SK-N-SH (cell line): ENCODE results near the gene HHATL. TPM values are rescaled to one million over a fixed set of nuclear protein-coding genes. Genes with fewer than 3 reads are reported as not detected.

Experiments used
- CTCF ChIA-PET: fragments of 300-600, 350-600 bp; formaldehyde crosslinking; extraction: SDS; loops from one replicate; lab custom pipeline; 2021; lab: Yijun Ruan, JAX
- POLR2A ChIA-PET: fragments of 350-600 bp; sonication (Branson Sonifier 250); formaldehyde crosslinking; extraction: SDS; loops from one replicate; lab custom pipeline; 2020; ENCODE audit warnings: antibody characterized with exemption, inconsistent platforms; lab: Yijun Ruan, JAX
- DNase-seq: peaks from one replicate; pipeline ENCODE4 v3.0.0; 2012
- H2AFZ ChIP-seq: fragments of 200-600 bp; sonication (generic); 2 replicates; pipeline ENCODE4 v1.8.1; 2016; ENCODE audit warnings: antibody characterized with exemption, mild to moderate bottlenecking, low read depth
- H3F3A ChIP-seq: fragments of 200-600 bp; sonication (generic); replicated peaks from 2 replicates; pipeline ENCODE3; 2016; ENCODE audit warnings: antibody characterized with exemption, mild to moderate bottlenecking; ENCODE audit not compliant: insufficient read depth
- H3K27ac ChIP-seq, 2 experiments: fragments of 200-500 bp in 1 of 2; fragments of 200-600 bp in 1 of 2; sonication (Bioruptor generic) in 1 of 2; sonication (generic), shearing (Covaris generic) in 1 of 2; 2 replicates each; pipeline versions ENCODE4 v1.5.1 to v1.6.1; 2014 to 2016; ENCODE audit warnings: low read depth in 2 of 2, inconsistent platforms in 1 of 2, low read length in 1 of 2, mild to moderate bottlenecking in 1 of 2, mixed read lengths in 1 of 2
- H3K27me3 ChIP-seq: fragments of 200-600 bp; sonication (generic), shearing (Covaris generic); 2 replicates; pipeline ENCODE4 v1.6.1; 2016; ENCODE audit warnings: mixed run types; ENCODE audit not compliant: insufficient read depth
- H3K36me3 ChIP-seq, 2 experiments: fragments of 200-500 bp in 1 of 2; fragments of 200-600 bp in 1 of 2; sonication (Bioruptor generic) in 1 of 2; sonication (generic) in 1 of 2; replicated peaks in 1 of 2; 2 replicates each; pipeline versions ENCODE3 to v1.5.1; 2014 to 2016; ENCODE audit warnings: low read length in 1 of 2, mild to moderate bottlenecking in 1 of 2; ENCODE audit not compliant: insufficient read depth in 2 of 2, control insufficient read depth in 1 of 2
- H3K4me1 ChIP-seq, 2 experiments: fragments of 200-500 bp in 1 of 2; fragments of 200-600 bp in 1 of 2; sonication (Bioruptor generic) in 1 of 2; sonication (generic), shearing (Covaris generic) in 1 of 2; 2 replicates each; pipeline versions ENCODE4 v1.5.1 to v1.6.1; 2014 to 2016; ENCODE audit warnings: low read depth in 1 of 2, low read length in 1 of 2, mixed run types in 1 of 2; ENCODE audit not compliant: insufficient read depth in 2 of 2, control insufficient read depth in 1 of 2
- H3K4me2 ChIP-seq: fragments of 200-600 bp; sonication (generic), shearing (Covaris generic); 2 replicates; pipeline ENCODE4 v1.6.1; 2017; ENCODE audit warnings: mixed run types
- H3K4me3 ChIP-seq, 2 experiments: fragments of 200-500 bp in 1 of 2; fragments of 200-600 bp in 1 of 2; sonication (Bioruptor generic) in 1 of 2; sonication (generic), shearing (Covaris generic) in 1 of 2; 2 replicates each; pipeline versions ENCODE4 v1.5.1 to v1.8.1; 2014 to 2016; ENCODE audit warnings: low read depth in 2 of 2, inconsistent platforms in 1 of 2, low read length in 1 of 2, mild to moderate bottlenecking in 1 of 2, mixed read lengths in 1 of 2, moderate library complexity in 1 of 2
- H3K79me2 ChIP-seq: fragments of 200-600 bp; sonication (generic); 2 replicates; pipeline ENCODE4 v1.8.1; 2017; ENCODE audit warnings: mild to moderate bottlenecking; ENCODE audit not compliant: insufficient read depth
- H3K9ac ChIP-seq: fragments of 200-600 bp; sonication (generic); 2 replicates; pipeline ENCODE4 v1.6.1; 2017; ENCODE audit warnings: mixed run types
- H3K9me2 ChIP-seq: fragments of 200-600 bp; sonication (generic); 2 replicates; pipeline ENCODE4 v1.6.1; 2017; ENCODE audit warnings: mixed run types
- H3K9me3 ChIP-seq: fragments of 200-600 bp; sonication (generic); 2 replicates; pipeline ENCODE4 v1.6.1; 2017; ENCODE audit warnings: mixed run types, mild to moderate bottlenecking, moderate library complexity
- H4K20me1 ChIP-seq: fragments of 200-600 bp; sonication (generic); 2 replicates; pipeline ENCODE4 v1.6.1; 2017; ENCODE audit warnings: mild to moderate bottlenecking, mixed run types; ENCODE audit not compliant: insufficient read depth
- ELF1 ChIP-seq: IDR thresholded peaks from 2 replicates; pipeline ENCODE4 v1.4.0; 2012
- EP300 ChIP-seq, 2 experiments: IDR thresholded peaks; 2 replicates each; pipeline versions ENCODE4 v1.4.0 to v1.6.1; 2012; ENCODE audit warnings: borderline replicate concordance in 1 of 2, low read depth in 1 of 2, low read length in 1 of 2
- EZH2phosphoT487 ChIP-seq: fragments of 200-600 bp; sonication (generic); IDR thresholded peaks from 2 replicates; pipeline ENCODE4 v1.6.1; 2017; ENCODE audit warnings: low read depth, mixed run types, mild to moderate bottlenecking, antibody characterized with exemption, moderate library complexity, borderline replicate concordance
- FOSL2 ChIP-seq: IDR thresholded peaks from 2 replicates; pipeline ENCODE4 v1.4.0; 2012; ENCODE audit warnings: low read depth, mild to moderate bottlenecking, moderate library complexity, borderline replicate concordance
- FOXJ3 ChIP-seq: sonication (generic); formaldehyde crosslinking; IDR thresholded peaks from 2 replicates; pipeline ENCODE4 v1.5.1; 2020; ENCODE audit warnings: mild to moderate bottlenecking, missing genetic modification reagents
- FOXM1 ChIP-seq: IDR thresholded peaks from 2 replicates; pipeline ENCODE4 v1.4.0; 2012; ENCODE audit warnings: low read depth, mild to moderate bottlenecking
- GABPA ChIP-seq: IDR thresholded peaks from 2 replicates; pipeline ENCODE4 v1.4.0; 2012; ENCODE audit warnings: low read depth, mild to moderate bottlenecking
- MEF2A ChIP-seq: IDR thresholded peaks from 2 replicates; pipeline ENCODE4 v1.4.0; 2012; ENCODE audit warnings: low read depth, borderline replicate concordance
- NRF1 ChIP-seq: IDR thresholded peaks from 2 replicates; pipeline ENCODE4 v1.6.1; 2012; ENCODE audit warnings: low read depth, mild to moderate bottlenecking, low read length
- POLR2AphosphoS5 ChIP-seq: IDR thresholded peaks from 2 replicates; pipeline ENCODE4 v1.6.1; 2012; ENCODE audit warnings: low read depth, low read length
- RAD21 ChIP-seq: IDR thresholded peaks from 2 replicates; pipeline ENCODE4 v1.6.1; 2012; ENCODE audit warnings: mild to moderate bottlenecking, low read length
- RCOR1 ChIP-seq: fragments of 150-350 bp; IDR thresholded peaks from 2 replicates; pipeline ENCODE4 v1.6.1; 2017; ENCODE audit warnings: antibody characterized with exemption, low read length
- RFX5 ChIP-seq: IDR thresholded peaks from 2 replicates; pipeline ENCODE4 v1.6.1; 2012; ENCODE audit warnings: mild to moderate bottlenecking, improper control_type of control experiment, low read length
- RXRA ChIP-seq: IDR thresholded peaks from 2 replicates; pipeline ENCODE4 v1.4.0; 2012; ENCODE audit warnings: low read depth, mild to moderate bottlenecking, borderline replicate concordance
- SIN3A ChIP-seq: IDR thresholded peaks from 2 replicates; pipeline ENCODE4 v1.6.1; 2012; ENCODE audit warnings: low read depth, mild to moderate bottlenecking, low read length, moderate library complexity, borderline replicate concordance
- SMC3 ChIP-seq: IDR thresholded peaks from 2 replicates; pipeline ENCODE4 v1.6.1; 2012; ENCODE audit warnings: low read depth, low read length, improper control_type of control experiment
- TAF1 ChIP-seq: IDR thresholded peaks from 2 replicates; pipeline ENCODE4 v1.6.1; 2012; ENCODE audit warnings: low read depth, mild to moderate bottlenecking, low read length, moderate library complexity, borderline replicate concordance
- TEAD4 ChIP-seq: IDR thresholded peaks from 2 replicates; pipeline ENCODE4 v1.4.0; 2012; ENCODE audit warnings: mild to moderate bottlenecking, borderline replicate concordance; ENCODE audit not compliant: insufficient read depth
- USF1 ChIP-seq: IDR thresholded peaks from 2 replicates; pipeline ENCODE4 v1.4.0; 2012; ENCODE audit warnings: low read depth, borderline replicate concordance
- YY1 ChIP-seq: IDR thresholded peaks from 2 replicates; pipeline ENCODE4 v1.4.0; 2012; ENCODE audit warnings: low read depth, mild to moderate bottlenecking
- ZBTB33 ChIP-seq: IDR thresholded peaks from 2 replicates; pipeline ENCODE4 v1.4.0; 2012; ENCODE audit warnings: low read depth, borderline replicate concordance
- WGBS: methylation state at CpG from one replicate; pipeline ENCODE4 v1.1.6; 2017; ENCODE audit warnings: low lambda C conversion rate; 5-methylcytosine and 5-hydroxymethylcytosine counted together
- polyA plus RNA-seq, 3 experiments: library from polyadenylated mRNA; depleted of rRNA; stranded (reverse); fragments of >200 nt; gene quantifications; 2 replicates each; pipeline ENCODE4 v1.2.3, GENCODE V29; 2012
- TF ChIP-seq, protein P1 (sequence below): IDR thresholded peaks from 2 replicates; pipeline ENCODE4 v1.4.0; 2012; ENCODE audit warnings: low read depth
- TF ChIP-seq, protein P2 (sequence below): fragments of 150-350 bp; IDR thresholded peaks from 2 replicates; pipeline ENCODE4 v1.6.1; 2016; ENCODE audit warnings: mild to moderate bottlenecking, low read depth, low read length
- TF ChIP-seq, protein P3 (sequence below): fragments of 150-350 bp; IDR thresholded peaks from 2 replicates; pipeline ENCODE4 v1.6.1; 2017; ENCODE audit warnings: antibody characterized with exemption, low read length, low read depth, borderline replicate concordance

Gene HHATL
- polyA plus RNA-seq, 1 of the 3 experiments (the other 2 are of a cell fraction): not detected

DNA sequence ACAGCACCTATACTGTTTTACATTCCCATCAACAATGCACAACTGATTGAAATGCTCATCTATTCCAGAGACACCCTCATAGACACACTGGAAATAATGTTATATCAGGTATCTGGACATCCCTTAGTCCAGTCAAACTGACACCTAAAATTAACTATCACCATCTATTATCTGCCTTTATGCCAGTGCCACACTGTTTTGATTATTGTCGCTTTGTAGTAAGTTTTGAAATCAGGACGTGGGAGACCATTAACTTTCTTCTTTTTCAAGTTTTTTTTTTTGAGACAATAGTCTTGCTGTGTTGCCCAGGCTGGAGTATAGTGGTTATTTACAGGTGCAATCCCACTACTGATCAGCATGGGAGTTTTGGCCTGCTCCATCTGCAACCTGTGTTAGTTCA lies 26.7 kb downstream of the HHATL start:
- H3K9ac ChIP-seq: no peak overlapping the region
- H4K20me1 ChIP-seq: no peaks in the 10 kb centered on the region
- H3K27ac ChIP-seq: no peak overlapping the region
- 66% methylated on average over 2 of the region's 2 CpGs for WGBS
- no peaks in the 10 kb centered on the region for H3F3A ChIP-seq
- no peak overlapping the region for H2AFZ ChIP-seq
- no peaks in the 10 kb centered on the region for H3K9me2 ChIP-seq
- H3K4me3 ChIP-seq: no peak overlapping the region
- no peak for DNase-seq
- CTCF ChIA-PET: no interaction called here
- POLR2A ChIA-PET: no interaction called here
- H3K9me3 ChIP-seq: no peaks in the 10 kb centered on the region
- H3K36me3 ChIP-seq: no peaks in the 10 kb centered on the region
- H3K4me1 ChIP-seq: no peaks in the 10 kb centered on the region
- TF ChIP-seq TEAD4 (no peak), ELF1 (no peak), MEF2A (no peak), FOXJ3 (CRISPR knock-in tag) (no peak), FOXM1 (no peak), NRF1 (no peak), SMC3 (no peak), RXRA (no peak), POLR2AphosphoS5 (no peak), YY1 (no peak), EZH2phosphoT487 (no peak), SIN3A (no peak)
- TF ChIP-seq, protein P1, sequence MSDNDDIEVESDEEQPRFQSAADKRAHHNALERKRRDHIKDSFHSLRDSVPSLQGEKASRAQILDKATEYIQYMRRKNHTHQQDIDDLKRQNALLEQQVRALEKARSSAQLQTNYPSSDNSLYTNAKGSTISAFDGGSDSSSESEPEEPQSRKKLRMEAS: no peak
- no peak overlapping the region for H3K4me2 ChIP-seq
- H3K79me2 ChIP-seq: no peaks in the 10 kb centered on the region
- H3K27me3 ChIP-seq: no peaks in the 10 kb centered on the region; the same call in 1 of the 2 replicates

GRCh38 chr3:42674146-42674545 lies 28.5 kb downstream of the HHATL start:
- Histone ChIP-seq H3K9ac (no peak overlapping the region), H3K4me3 (no peak overlapping the region), H4K20me1 (no peaks in the 10 kb centered on the region), H3K27ac (no peak overlapping the region), H3K79me2 (no peaks in the 10 kb centered on the region), H3K9me2 (no peaks in the 10 kb centered on the region), H3K4me2 (no peak overlapping the region), H3K4me1 (no peaks in the 10 kb centered on the region), H3K9me3 (no peaks in the 10 kb centered on the region), H3K36me3 (no peaks in the 10 kb centered on the region), H3F3A (no peaks in the 10 kb centered on the region), H3K27me3 (no peaks in the 10 kb centered on the region; the same call in 1 of the 2 replicates), H2AFZ (no peak overlapping the region)
- DNase-seq: no peak
- WGBS: 39% methylated on average over 3 of the region's 3 CpGs
- ChIA-PET POLR2A (no interaction called here), CTCF (no interaction called here)
- TF ChIP-seq SMC3 (no peak), SIN3A (no peak), RFX5 (no peak), RAD21 (no peak), RXRA (no peak), FOSL2 (no peak), FOXM1 (no peak), ZBTB33 (no peak), TAF1 (no peak), USF1 (no peak), RCOR1 (no peak), GABPA (no peak), MEF2A (no peak), EP300 (IDR thresholded peaks at IDR 0.05; ENCODE audit: borderline replicate concordance in 1 of 2, low read depth in 1 of 2, low read length in 1 of 2) (no peak), NRF1 (no peak), EZH2phosphoT487 (no peak)
- TF ChIP-seq, protein P2, sequence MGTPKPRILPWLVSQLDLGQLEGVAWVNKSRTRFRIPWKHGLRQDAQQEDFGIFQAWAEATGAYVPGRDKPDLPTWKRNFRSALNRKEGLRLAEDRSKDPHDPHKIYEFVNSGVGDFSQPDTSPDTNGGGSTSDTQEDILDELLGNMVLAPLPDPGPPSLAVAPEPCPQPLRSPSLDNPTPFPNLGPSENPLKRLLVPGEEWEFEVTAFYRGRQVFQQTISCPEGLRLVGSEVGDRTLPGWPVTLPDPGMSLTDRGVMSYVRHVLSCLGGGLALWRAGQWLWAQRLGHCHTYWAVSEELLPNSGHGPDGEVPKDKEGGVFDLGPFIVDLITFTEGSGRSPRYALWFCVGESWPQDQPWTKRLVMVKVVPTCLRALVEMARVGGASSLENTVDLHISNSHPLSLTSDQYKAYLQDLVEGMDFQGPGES: no peak
- TF ChIP-seq, protein P3, sequence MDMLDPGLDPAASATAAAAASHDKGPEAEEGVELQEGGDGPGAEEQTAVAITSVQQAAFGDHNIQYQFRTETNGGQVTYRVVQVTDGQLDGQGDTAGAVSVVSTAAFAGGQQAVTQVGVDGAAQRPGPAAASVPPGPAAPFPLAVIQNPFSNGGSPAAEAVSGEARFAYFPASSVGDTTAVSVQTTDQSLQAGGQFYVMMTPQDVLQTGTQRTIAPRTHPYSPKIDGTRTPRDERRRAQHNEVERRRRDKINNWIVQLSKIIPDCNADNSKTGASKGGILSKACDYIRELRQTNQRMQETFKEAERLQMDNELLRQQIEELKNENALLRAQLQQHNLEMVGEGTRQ: no peak
